ENCODE results near the gene TRIP12.
"Not testable (repeated sequence)": the region's sequence is repeated elsewhere in the genome, so short reads cannot be mapped to it uniquely, and the experiment has no call there.

Gene TRIP12

GRCh38 chr2:229873123-229873581, 48.7 kb downstream of the TRIP12 start:
- no peak for DNase-seq

GRCh38 chr2:229870903-229871656, 50.7 kb downstream of the TRIP12 start:
- DNase-seq = no peak

GRCh38 chr2:229869226-229869625, 52.6 kb downstream of the TRIP12 start:
- no peak for DNase-seq

GRCh38 chr2:229868794-229869193, 53.0 kb downstream of the TRIP12 start:
- DNase-seq = no peak

GRCh38 chr2:229865033-229865432, 56.8 kb downstream of the TRIP12 start:
- DNase-seq = no peak

- DNase-seq = no peak
Measured at GRCh38 chr2:229861431-229861830, 60.4 kb downstream of the TRIP12 start.

- no peak for DNase-seq
Measured at GRCh38 chr2:229860334-229860733, 61.5 kb downstream of the TRIP12 start.

GRCh38 chr2:229858351-229858750, 63.5 kb downstream of the TRIP12 start:
- DNase-seq = no peak

GRCh38 chr2:229857634-229858033, 64.2 kb downstream of the TRIP12 start:
- no peak for DNase-seq

- no peak for DNase-seq
Measured at GRCh38 chr2:229856413-229856812, 65.4 kb downstream of the TRIP12 start.

GRCh38 chr2:229855116-229855515, 66.7 kb downstream of the TRIP12 start:
- no peak for DNase-seq

- no peak for DNase-seq
Measured at GRCh38 chr2:229852565-229852964, 69.2 kb downstream of the TRIP12 start.

GRCh38 chr2:229851870-229852269, 69.9 kb downstream of the TRIP12 start:
- no peak for DNase-seq

- DNase-seq = not testable (repeated sequence)
Measured at GRCh38 chr2:229850355-229851275, 71.2 kb downstream of the TRIP12 start.

- DNase-seq = no peak
Measured at GRCh38 chr2:229849073-229849472, 72.7 kb downstream of the TRIP12 start.

GRCh38 chr2:229843613-229844012, 78.2 kb downstream of the TRIP12 start:
- no peak for DNase-seq

GRCh38 chr2:229838729-229839128, 83.1 kb downstream of the TRIP12 start:
- no peak for DNase-seq

- no peak for DNase-seq
Measured at GRCh38 chr2:229836847-229837246, 85.0 kb downstream of the TRIP12 start.

GRCh38 chr2:229835596-229836283, 86.1 kb downstream of the TRIP12 start:
- no peak for DNase-seq

GRCh38 chr2:229834368-229834767, 87.4 kb downstream of the TRIP12 start:
- not testable (repeated sequence) for DNase-seq

- no peak for DNase-seq
Measured at GRCh38 chr2:229832510-229832898, 89.3 kb downstream of the TRIP12 start.

GRCh38 chr2:229831805-229832509, 89.9 kb downstream of the TRIP12 start:
- no peak for DNase-seq

GRCh38 chr2:229825476-229825875, 96.3 kb downstream of the TRIP12 start:
- DNase-seq = no peak
